ENCODE measurements around the gene SLC7A9.

GRCh38 chr19:32812036-32812435 lies 57.5 kb downstream of the SLC7A9 start:
- TF ChIP-seq POLR2AphosphoS5 (IDR thresholded peaks at IDR 0.05; ENCODE audit: low read length) (no peak), CREM (IDR thresholded peaks at IDR 0.05; ENCODE audit: low read depth) (no peak), GABPA (IDR thresholded peaks at IDR 0.05; ENCODE audit: low read depth) (no peak), POLR2A (IDR thresholded peaks at IDR 0.05; ENCODE audit: low read depth, low read length) (no peak), CEBPB (IDR thresholded peaks at IDR 0.05; ENCODE audit: borderline replicate concordance in 1 of 2, low read depth in 2 of 2, low read length in 2 of 2) (no peak), CTCF (IDR thresholded peaks at IDR 0.05 in 2 of 3, conservative IDR thresholded peaks at IDR 0.05 in 1 of 3; ENCODE audit: control insufficient read depth in 2 of 3, extremely low read depth in 1 of 3, insufficient read depth in 1 of 3, low read depth in 3 of 3, low read length in 3 of 3) (no peak), HCFC1 (IDR thresholded peaks at IDR 0.05; ENCODE audit: low read length) (no peak), POU2F2 (IDR thresholded peaks at IDR 0.05; ENCODE audit: borderline replicate concordance, low read depth, low read length) (no peak), RAD21 (IDR thresholded peaks at IDR 0.05; ENCODE audit: insufficient read depth, low read depth, low read length) (no peak), MXI1 (IDR thresholded peaks at IDR 0.05; ENCODE audit: low read depth, low read length) (no peak), RCOR1 (conservative IDR thresholded peaks at IDR 0.05; ENCODE audit: low read depth, low read length) (no peak), IKZF1 (conservative IDR thresholded peaks at IDR 0.05) (no peak)
